ENCODE measurements around the gene SAMD4A. TPM values are rescaled to one million over a fixed set of nuclear protein-coding genes. Genes with fewer than 3 reads are reported as not detected.

The SAMD4A gene
- total RNA-seq, 2 experiments from 2014 or later = 3.6 to 3.9 TPM

- peaks cover 7% of the 10 kb centered on the region for H3K36me3 Mint-ChIP-seq (ENCODE audit: low read depth)
- H3K27ac Mint-ChIP-seq = peak overlapping the region; percentile 87
- ChIA-PET CTCF (interaction anchor here (0.6 to 8.7 kb wide), 18 partner anchors 10 to 477 kb away, joined by 3 to 318 read pairs (median 4); no protein-coding TSS in a partner anchor), POLR2A (interaction anchor here (0.7 to 3.7 kb wide), 8 partner anchors 59 to 344 kb away, joined by 3 to 20 read pairs (median 4); no protein-coding TSS in a partner anchor)
- peak; percentile 29 for ATAC-seq
- peak overlapping the region; percentile 94 for H3K4me3 Mint-ChIP-seq
- peaks cover 8% of the 10 kb centered on the region for H3K9me3 Mint-ChIP-seq (ENCODE audit: insufficient read depth)
- peaks cover 14% of the 10 kb centered on the region for H3K27me3 Mint-ChIP-seq (ENCODE audit: low read depth)
- peak; percentile 61 for DNase-seq
- peaks cover 23% of the 10 kb centered on the region for H3K4me1 Mint-ChIP-seq (ENCODE audit: low read depth)
Observed at GRCh38 chr14:54567639-54568561, 972 bp downstream of the SAMD4A start.

- Mint-ChIP-seq H3K4me1 (ENCODE audit: low read depth) (peaks cover 23% of the 10 kb centered on the region), H3K27ac (no peak overlapping the region), H3K36me3 (ENCODE audit: low read depth) (peaks cover 15% of the 10 kb centered on the region), H3K27me3 (ENCODE audit: low read depth) (peaks cover 14% of the 10 kb centered on the region), H3K9me3 (ENCODE audit: insufficient read depth) (peaks cover 15% of the 10 kb centered on the region), H3K4me3 (no peak overlapping the region)
- ATAC-seq (no peak), DNase-seq (no peak)
- ChIA-PET POLR2A (interaction anchor here (1.0 to 1.2 kb wide), 2 partner anchors 154 to 343 kb away, joined by 3 to 5 read pairs; no protein-coding TSS in a partner anchor), CTCF (interaction anchor here (0.5 to 8.7 kb wide), 11 partner anchors 9 to 236 kb away, joined by 3 to 318 read pairs (median 4); no protein-coding TSS in a partner anchor)
Observed at GRCh38 chr14:54568821-54569595, 2.1 kb downstream of the SAMD4A start.

GRCh38 chr14:54570047-54570446 lies 3.1 kb downstream of the SAMD4A start:
- ChIA-PET CTCF (interaction anchor here (5.7 to 8.7 kb wide), 2 partner anchors 205 kb away, joined by 42 to 318 read pairs; no protein-coding TSS in a partner anchor), POLR2A (no interaction called here)
- no peak overlapping the region for H3K27ac Mint-ChIP-seq
- ATAC-seq = no peak
- peaks cover 13% of the 10 kb centered on the region for H3K4me1 Mint-ChIP-seq (ENCODE audit: low read depth)
- H3K36me3 Mint-ChIP-seq (ENCODE audit: low read depth) = peaks cover 15% of the 10 kb centered on the region
- peaks cover 14% of the 10 kb centered on the region for H3K27me3 Mint-ChIP-seq (ENCODE audit: low read depth)
- peaks cover 15% of the 10 kb centered on the region for H3K9me3 Mint-ChIP-seq (ENCODE audit: insufficient read depth)
- no peak for DNase-seq
- H3K4me3 Mint-ChIP-seq = no peak overlapping the region

GRCh38 chr14:54570631-54571415 lies 3.9 kb downstream of the SAMD4A start:
- Mint-ChIP-seq H3K27me3 (ENCODE audit: low read depth) (peaks cover 14% of the 10 kb centered on the region), H3K27ac (no peak overlapping the region), H3K9me3 (ENCODE audit: insufficient read depth) (peaks cover 15% of the 10 kb centered on the region), H3K4me1 (ENCODE audit: low read depth) (peaks cover 13% of the 10 kb centered on the region), H3K4me3 (no peak overlapping the region), H3K36me3 (ENCODE audit: low read depth) (peaks cover 15% of the 10 kb centered on the region)
- ATAC-seq (no peak), DNase-seq (no peak)
- ChIA-PET POLR2A (no interaction called here), CTCF (interaction anchor here (5.7 kb wide), 1 partner anchor 204 kb away, joined by 42 read pairs; no protein-coding TSS in a partner anchor)

- ATAC-seq = no peak
- Mint-ChIP-seq H3K4me1 (ENCODE audit: low read depth) (peaks cover 12% of the 10 kb centered on the region), H3K27ac (no peak overlapping the region), H3K9me3 (ENCODE audit: insufficient read depth) (peaks cover 15% of the 10 kb centered on the region), H3K4me3 (no peak overlapping the region), H3K36me3 (ENCODE audit: low read depth) (peaks cover 15% of the 10 kb centered on the region), H3K27me3 (ENCODE audit: low read depth) (peaks cover 15% of the 10 kb centered on the region)
- POLR2A ChIA-PET = no interaction called here
- CTCF ChIA-PET = interaction anchor here (0.8 to 5.7 kb wide), 7 partner anchors 8 to 206 kb away, joined by 3 to 42 read pairs (median 4); no protein-coding TSS in a partner anchor
- peak; percentile 48 for DNase-seq
Observed at GRCh38 chr14:54572316-54572715, 5.4 kb downstream of the SAMD4A start.

GRCh38 chr14:54574528-54574927 lies 7.6 kb downstream of the SAMD4A start:
- peaks cover 15% of the 10 kb centered on the region for H3K36me3 Mint-ChIP-seq (ENCODE audit: low read depth)
- no peak for DNase-seq
- ChIA-PET POLR2A (no interaction called here), CTCF (interaction anchor here (1.3 to 5.7 kb wide), 3 partner anchors 69 to 200 kb away, joined by 3 to 42 read pairs (median 3); no protein-coding TSS in a partner anchor)
- H3K27ac Mint-ChIP-seq = no peak overlapping the region
- H3K9me3 Mint-ChIP-seq (ENCODE audit: insufficient read depth) = peaks cover 15% of the 10 kb centered on the region
- H3K27me3 Mint-ChIP-seq (ENCODE audit: low read depth) = peaks cover 7% of the 10 kb centered on the region
- no peak overlapping the region for H3K4me3 Mint-ChIP-seq
- no peaks in the 10 kb centered on the region for H3K4me1 Mint-ChIP-seq (ENCODE audit: low read depth)
- no peak for ATAC-seq

GRCh38 chr14:54577494-54577893 lies 10.6 kb downstream of the SAMD4A start:
- Mint-ChIP-seq H3K4me3 (no peak overlapping the region), H3K27ac (no peak overlapping the region), H3K36me3 (ENCODE audit: low read depth) (peaks cover 10% of the 10 kb centered on the region), H3K27me3 (ENCODE audit: low read depth) (peaks cover 2% of the 10 kb centered on the region), H3K4me1 (ENCODE audit: low read depth) (no peaks in the 10 kb centered on the region), H3K9me3 (ENCODE audit: insufficient read depth) (peaks cover 8% of the 10 kb centered on the region)
- ChIA-PET CTCF (interaction anchor here (0.6 to 1.4 kb wide), 3 partner anchors 9 to 196 kb away, joined by 3 to 4 read pairs (median 4); no protein-coding TSS in a partner anchor), POLR2A (no interaction called here)
- DNase-seq = no peak
- ATAC-seq = no peak

- no peak for ATAC-seq
- no peak for DNase-seq
- peaks cover 2% of the 10 kb centered on the region for H3K27me3 Mint-ChIP-seq (ENCODE audit: low read depth)
- H3K4me1 Mint-ChIP-seq (ENCODE audit: low read depth) = no peaks in the 10 kb centered on the region
- peaks cover 8% of the 10 kb centered on the region for H3K36me3 Mint-ChIP-seq (ENCODE audit: low read depth)
- POLR2A ChIA-PET = no interaction called here
- H3K4me3 Mint-ChIP-seq = no peak overlapping the region
- CTCF ChIA-PET = interaction anchor here (0.6 to 1.4 kb wide), 3 partner anchors 10 to 195 kb away, joined by 3 to 4 read pairs (median 4); no protein-coding TSS in a partner anchor
- no peak overlapping the region for H3K27ac Mint-ChIP-seq
- peaks cover 7% of the 10 kb centered on the region for H3K9me3 Mint-ChIP-seq (ENCODE audit: insufficient read depth)
Observed at GRCh38 chr14:54577977-54578376, 11.0 kb downstream of the SAMD4A start.

GRCh38 chr14:54579621-54580020 lies 12.7 kb downstream of the SAMD4A start:
- H3K27ac Mint-ChIP-seq = no peak overlapping the region
- CTCF ChIA-PET = interaction anchor here (1.0 kb wide), 1 partner anchor 194 kb away, joined by 4 read pairs; no protein-coding TSS in a partner anchor
- ATAC-seq (no peak), DNase-seq (no peak)
- H3K4me1 Mint-ChIP-seq (ENCODE audit: low read depth) = no peaks in the 10 kb centered on the region
- H3K9me3 Mint-ChIP-seq (ENCODE audit: insufficient read depth) = no peaks in the 10 kb centered on the region
- POLR2A ChIA-PET = no interaction called here
- peaks cover 2% of the 10 kb centered on the region for H3K27me3 Mint-ChIP-seq (ENCODE audit: low read depth)
- no peaks in the 10 kb centered on the region for H3K36me3 Mint-ChIP-seq (ENCODE audit: low read depth)
- no peak overlapping the region for H3K4me3 Mint-ChIP-seq

- Mint-ChIP-seq H3K27me3 (ENCODE audit: low read depth) (peaks cover 4% of the 10 kb centered on the region), H3K27ac (no peak overlapping the region), H3K36me3 (ENCODE audit: low read depth) (no peaks in the 10 kb centered on the region), H3K4me1 (ENCODE audit: low read depth) (no peaks in the 10 kb centered on the region), H3K4me3 (no peak overlapping the region), H3K9me3 (ENCODE audit: insufficient read depth) (no peaks in the 10 kb centered on the region)
- no peak for ATAC-seq
- POLR2A ChIA-PET = no interaction called here
- CTCF ChIA-PET = interaction anchor here (0.6 kb wide), 1 partner anchor 89 kb away, joined by 4 read pairs; no protein-coding TSS in a partner anchor
- no peak for DNase-seq
Observed at GRCh38 chr14:54580933-54581332, 14.0 kb downstream of the SAMD4A start.

GRCh38 chr14:54582334-54582733 lies 15.4 kb downstream of the SAMD4A start:
- DNase-seq (no peak), ATAC-seq (no peak)
- no peak overlapping the region for H3K4me3 Mint-ChIP-seq
- H3K27ac Mint-ChIP-seq = no peak overlapping the region
- ChIA-PET POLR2A (no interaction called here), CTCF (interaction anchor here (1.1 to 1.7 kb wide), 5 partner anchors 10 to 192 kb away, joined by 3 to 7 read pairs (median 4); no protein-coding TSS in a partner anchor)
- H3K27me3 Mint-ChIP-seq (ENCODE audit: low read depth) = peaks cover 8% of the 10 kb centered on the region
- H3K4me1 Mint-ChIP-seq (ENCODE audit: low read depth) = no peaks in the 10 kb centered on the region
- H3K9me3 Mint-ChIP-seq (ENCODE audit: insufficient read depth) = no peaks in the 10 kb centered on the region
- H3K36me3 Mint-ChIP-seq (ENCODE audit: low read depth) = peaks cover 3% of the 10 kb centered on the region

Data from activated CD8-positive, alpha-beta T cell treated with anti-CD3 and anti-CD28 coated beads, Interleukin-2, amount 10 ng/mL, durations not matched to agents 7 days and 5 days (primary cell).